GM12878 (cell line): ENCODE measurements around the gene SRCAP. TPM values are rescaled to one million over a fixed set of nuclear protein-coding genes. Genes with fewer than 3 reads are reported as not detected.

ENCODE experiments used
- ATAC-seq: fragments of 200-7000 bp; cut with Tn5 transposase; 3 replicates; pipeline ENCODE4 v1.9.1; 2020; ENCODE audit warnings: mild to moderate bottlenecking, moderate library complexity
- BruUV-seq: library from RNA; stranded (reverse); fragments of 400-500 nt; replicated peaks from 2 replicates; lab custom pipeline; 2021; lab: Mats Ljungman, UMichigan
- CTCF ChIA-PET: fragments of 300-600 bp; sonication (Branson Sonifier 250); formaldehyde crosslinking; extraction: SDS; loops from one replicate; lab custom pipeline; 2021; ENCODE audit warnings: inconsistent platforms; lab: Yijun Ruan, JAX
- POLR2A ChIA-PET: fragments of 350-600 bp; formaldehyde crosslinking; extraction: SDS; loops from one replicate; lab custom pipeline; 2021; ENCODE audit warnings: inconsistent platforms; lab: Charles Lee
- RAD21 ChIA-PET: fragments of 300-600 bp; sonication (Branson Sonifier 250); formaldehyde crosslinking; loops from one replicate; lab custom pipeline; 2023; ENCODE audit warnings: antibody characterized with exemption; ENCODE audit not compliant: unreplicated experiment; lab: Charles Lee
- SMC1A ChIA-PET: fragments of 300-600 bp; sonication (Branson Sonifier 250); formaldehyde crosslinking; loops from one replicate; lab custom pipeline; 2023; ENCODE audit not compliant: unreplicated experiment, uncharacterized antibody; lab: Charles Lee
- DNase-seq: peaks from one replicate; pipeline ENCODE4 v3.0.0-alpha.2; 2011; ENCODE audit warnings: low read depth, low spot score
- FAIRE-seq: peaks from 3 replicates; lab custom pipeline; 2011; peaks lifted over from hg19 to GRCh38; lab: Jason Lieb, UNC
- H2AFZ ChIP-seq: 2 replicates; pipeline ENCODE4 v1.6.0; 2011; ENCODE audit warnings: low read depth, low read length, control low read depth; ENCODE audit not compliant: control insufficient read depth
- H3K27ac ChIP-seq: 2 replicates; pipeline ENCODE4 v1.5.1; 2011; ENCODE audit warnings: control low read depth; ENCODE audit not compliant: control insufficient read depth, insufficient read depth
- H3K27me3 ChIP-seq, 2 experiments: replicated peaks in 1 of 2; 2 replicates each; pipeline versions ENCODE4 v1.6.0 to v1.6.1; 2011; ENCODE audit warnings: low read length in 1 of 2; ENCODE audit not compliant: control insufficient read depth in 2 of 2, insufficient read depth in 2 of 2
- H3K36me3 ChIP-seq, 2 experiments: 2 replicates each; pipeline ENCODE4 v1.5.1; 2011; ENCODE audit warnings: low read length in 1 of 2; ENCODE audit not compliant: control insufficient read depth in 2 of 2, insufficient read depth in 2 of 2
- H3K4me1 ChIP-seq: 2 replicates; pipeline ENCODE4 v1.6.1; 2011; ENCODE audit warnings: mild to moderate bottlenecking, low read length, moderate library complexity, mixed read lengths; ENCODE audit not compliant: control insufficient read depth, insufficient read depth
- H3K4me2 ChIP-seq: 2 replicates; pipeline ENCODE4 v1.6.0; 2011; ENCODE audit warnings: control low read depth; ENCODE audit not compliant: control insufficient read depth, insufficient read depth
- H3K4me3 ChIP-seq: fragments of 200-600 bp; sonication (generic); 2 replicates; pipeline ENCODE4 v1.5.1; 2016
- H3K79me2 ChIP-seq: 2 replicates; pipeline ENCODE4 v1.6.0; 2011; ENCODE audit warnings: low read length; ENCODE audit not compliant: control insufficient read depth, insufficient read depth
- H3K9ac ChIP-seq: 2 replicates; pipeline ENCODE4 v1.8.0; 2011; ENCODE audit warnings: low read length, control low read depth, mixed read lengths; ENCODE audit not compliant: control insufficient read depth, insufficient read depth
- H3K9me3 ChIP-seq: replicated peaks from 3 replicates; pipeline ENCODE4 v1.5.1; 2011; ENCODE audit warnings: mild to moderate bottlenecking, low read length; ENCODE audit not compliant: control insufficient read depth, insufficient read depth
- H4K20me1 ChIP-seq: 2 replicates; pipeline ENCODE4 v1.6.0; 2011; ENCODE audit not compliant: control insufficient read depth, insufficient read depth
- CHD2 ChIP-seq: IDR thresholded peaks from 2 replicates; pipeline ENCODE4 v1.6.1; 2011; ENCODE audit warnings: low read depth, low read length, improper control_type of control experiment, borderline replicate concordance
- CREM ChIP-seq: IDR thresholded peaks from 2 replicates; pipeline ENCODE4 v1.6.1; 2014; ENCODE audit warnings: antibody characterized with exemption, low read depth
- GABPA ChIP-seq: IDR thresholded peaks from 2 replicates; pipeline ENCODE4 v1.6.1; 2014; ENCODE audit warnings: antibody characterized with exemption, low read depth, mild to moderate bottlenecking, inconsistent platforms
- NRF1 ChIP-seq: conservative IDR thresholded peaks from 2 replicates; pipeline ENCODE4 v1.6.1; 2011; ENCODE audit warnings: mild to moderate bottlenecking, low read depth, low read length, improper control_type of control experiment
- SMC3 ChIP-seq: IDR thresholded peaks from 2 replicates; pipeline ENCODE4 v1.6.1; 2011; ENCODE audit warnings: low read length, improper control_type of control experiment, borderline replicate concordance
- SPI1 ChIP-seq: IDR thresholded peaks from 2 replicates; pipeline ENCODE4 v1.6.1; 2011; ENCODE audit warnings: low read depth, mild to moderate bottlenecking, low read length, moderate library complexity, borderline replicate concordance; ENCODE audit not compliant: insufficient read depth
- TCF7 ChIP-seq: IDR thresholded peaks from 2 replicates; pipeline ENCODE4 v1.6.1; 2014; ENCODE audit warnings: antibody characterized with exemption, borderline replicate concordance
- WGBS: methylation state at CpG from one replicate; pipeline ENCODE4 v1.1.6; 2016; ENCODE audit warnings: low lambda C conversion rate; ENCODE audit not compliant: insufficient replicate concordance, insufficient coverage; ENCODE audit errors: missing lambda C conversion rate; 5-methylcytosine and 5-hydroxymethylcytosine counted together
- in situ Hi-C: fragments of 300-500 bp; cut with MboI; formaldehyde crosslinking; loops from 9 replicates; pipeline ENCODE4 v1.14.3; 2018; ENCODE audit warnings: mixed read lengths
- intact Hi-C: fragments of 100-400 bp; cut with micrococcal nuclease; formaldehyde crosslinking; loops from one replicate; pipeline ENCODE4 v1.14.2; 2022; ENCODE audit not compliant: unreplicated experiment
- polyA plus RNA-seq, 11 experiments: library from polyadenylated mRNA; depleted of rRNA in 4 of 11; unstranded in 6 of 11; stranded (reverse) in 5 of 11; fragments of >200 nt; fragmentation: Nextera tagmentation in 4 of 11; fragmentation: Illumina TruSeq in 1 of 11; extraction: Ambion mirVana in 4 of 11; extraction: Trizol in 1 of 11; gene quantifications; 1 replicate in 1 of 11; 2 replicates in 10 of 11; pipeline versions ENCODE4 v1.2.1 to v1.2.3, GENCODE V29; 2011 to 2016; ENCODE audit warnings: inconsistent platforms in 2 of 11, missing spikeins in 2 of 11, low read depth in 1 of 11
- total RNA-seq, 4 experiments: library from RNA; depleted of rRNA in 3 of 4; stranded (reverse); fragments of >200 nt in 3 of 4; fragmentation: Illumina TruSeq in 1 of 4; extraction: Trizol in 1 of 4; gene quantifications; 2 replicates each; pipeline versions ENCODE4 v1.2.1 to v1.2.3, GENCODE V29; 2013 to 2021
- TF ChIP-seq, protein P1 (sequence below): fragments of 450-650 bp; IDR thresholded peaks from 2 replicates; pipeline ENCODE4 v1.6.1; 2018; ENCODE audit warnings: mild to moderate bottlenecking, low read depth, moderate library complexity; ENCODE audit not compliant: partially characterized antibody

Gene SRCAP
- total and polyA plus RNA-seq, 10 of the 15 experiments (the other 5 are each of a cell fraction or from before 2014, with no cell fraction given) = 0.24 to 58.4 (median 11.6) TPM

DNA sequence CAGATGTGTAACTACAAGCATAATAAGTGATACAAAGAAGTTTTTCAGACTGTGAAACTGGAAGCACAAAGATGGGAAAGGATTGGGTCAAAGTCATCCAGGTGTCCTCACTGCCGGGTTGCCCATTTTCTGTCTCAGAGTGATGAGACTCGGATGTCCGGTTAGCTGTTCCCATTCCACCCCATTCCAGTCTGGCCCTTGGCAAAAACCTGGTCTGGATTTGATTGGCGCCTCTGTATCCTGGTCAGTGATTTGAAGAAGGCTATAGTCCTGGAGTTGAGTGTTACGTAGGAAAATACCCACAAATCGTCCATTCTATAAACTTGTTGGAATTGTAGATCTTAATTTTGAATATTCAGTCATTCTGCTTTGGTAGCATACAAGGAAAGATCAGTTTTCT is 29.4 kb downstream of the SRCAP start (continued):
- TF ChIP-seq, protein P1, sequence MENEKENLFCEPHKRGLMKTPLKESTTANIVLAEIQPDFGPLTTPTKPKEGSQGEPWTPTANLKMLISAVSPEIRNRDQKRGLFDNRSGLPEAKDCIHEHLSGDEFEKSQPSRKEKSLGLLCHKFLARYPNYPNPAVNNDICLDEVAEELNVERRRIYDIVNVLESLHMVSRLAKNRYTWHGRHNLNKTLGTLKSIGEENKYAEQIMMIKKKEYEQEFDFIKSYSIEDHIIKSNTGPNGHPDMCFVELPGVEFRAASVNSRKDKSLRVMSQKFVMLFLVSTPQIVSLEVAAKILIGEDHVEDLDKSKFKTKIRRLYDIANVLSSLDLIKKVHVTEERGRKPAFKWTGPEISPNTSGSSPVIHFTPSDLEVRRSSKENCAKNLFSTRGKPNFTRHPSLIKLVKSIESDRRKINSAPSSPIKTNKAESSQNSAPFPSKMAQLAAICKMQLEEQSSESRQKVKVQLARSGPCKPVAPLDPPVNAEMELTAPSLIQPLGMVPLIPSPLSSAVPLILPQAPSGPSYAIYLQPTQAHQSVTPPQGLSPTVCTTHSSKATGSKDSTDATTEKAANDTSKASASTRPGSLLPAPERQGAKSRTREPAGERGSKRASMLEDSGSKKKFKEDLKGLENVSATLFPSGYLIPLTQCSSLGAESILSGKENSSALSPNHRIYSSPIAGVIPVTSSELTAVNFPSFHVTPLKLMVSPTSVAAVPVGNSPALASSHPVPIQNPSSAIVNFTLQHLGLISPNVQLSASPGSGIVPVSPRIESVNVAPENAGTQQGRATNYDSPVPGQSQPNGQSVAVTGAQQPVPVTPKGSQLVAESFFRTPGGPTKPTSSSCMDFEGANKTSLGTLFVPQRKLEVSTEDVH = no peak
- TF ChIP-seq CHD2 = no peak
- no peak for TF ChIP-seq CREM
- no peak for TF ChIP-seq SMC3
- TF ChIP-seq SPI1 = no peak
- TF ChIP-seq TCF7 = no peak
- no peak for TF ChIP-seq GABPA

DNA sequence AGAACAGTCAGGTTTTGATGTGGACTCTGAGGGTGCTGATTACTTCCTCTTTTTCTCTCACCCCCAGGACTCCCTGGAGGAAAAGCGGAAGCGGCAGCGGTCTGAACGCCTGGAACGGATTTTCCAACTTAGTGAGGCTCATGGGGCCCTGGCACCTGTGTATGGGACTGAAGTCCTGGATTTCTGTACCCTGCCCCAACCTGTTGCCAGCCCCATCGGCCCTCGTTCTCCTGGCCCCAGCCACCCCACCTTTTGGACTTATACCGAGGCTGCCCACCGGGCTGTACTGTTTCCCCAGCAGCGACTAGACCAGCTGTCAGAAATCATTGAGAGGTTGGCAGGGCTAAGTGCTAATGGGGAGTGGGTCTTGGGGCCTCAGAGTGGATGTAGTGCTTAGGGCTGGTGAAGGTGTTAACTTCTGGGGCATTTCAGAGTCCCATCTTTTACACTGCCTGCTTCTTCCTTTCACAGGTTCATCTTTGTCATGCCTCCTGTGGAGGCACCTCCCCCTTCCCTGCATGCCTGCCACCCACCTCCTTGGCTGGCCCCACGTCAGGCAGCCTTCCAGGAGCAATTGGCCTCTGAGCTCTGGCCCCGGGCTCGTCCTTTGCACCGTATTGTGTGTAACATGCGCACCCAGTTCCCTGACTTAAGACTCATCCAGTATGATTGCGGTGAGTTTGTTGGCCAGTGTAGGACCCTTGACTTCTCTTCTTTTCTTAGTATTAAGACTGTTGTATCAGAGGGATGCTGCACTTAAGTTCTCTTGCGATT is 30.1 kb downstream of the SRCAP start:
- FAIRE-seq (no peak), ATAC-seq (no peak), DNase-seq (no peak)
- intact Hi-C loops = no loop called here
- H3K9ac ChIP-seq = no peak overlapping the region
- no TSS peak for BruUV-seq
- POLR2A ChIA-PET = no interaction called here
- 94% methylated on average over 17 of the region's 17 CpGs for WGBS
- no peak for TF ChIP-seq NRF1
- RAD21 ChIA-PET = no interaction called here
- no peak overlapping the region for H3K4me2 ChIP-seq
- no peaks in the 10 kb centered on the region for H3K79me2 ChIP-seq
- H3K9me3 ChIP-seq = no peaks in the 10 kb centered on the region
- H3K4me1 ChIP-seq = no peaks in the 10 kb centered on the region
- CTCF ChIA-PET = interaction anchor here (0.8 kb wide), 1 partner anchor 173 kb away, joined by 3 read pairs; no protein-coding TSS in a partner anchor
- no peaks in the 10 kb centered on the region for H4K20me1 ChIP-seq
- in situ Hi-C loops = no loop called here
- H3K27ac ChIP-seq = no peak overlapping the region
- peaks cover 24 to 37% of the 10 kb centered on the region in 2 experiments for H3K36me3 ChIP-seq
- no peak overlapping the region for H3K4me3 ChIP-seq
- SMC1A ChIA-PET = interaction anchor here (1.4 kb wide), 1 partner anchor 212 kb away, joined by 3 read pairs; no protein-coding TSS in a partner anchor
- H3K27me3 ChIP-seq = no peaks in the 10 kb centered on the region
- no peak overlapping the region for H2AFZ ChIP-seq
